Peyer's patch (tissue), 4 donors: ENCODE measurements around the gene THBD.

Experiments
- CTCF ChIP-seq, 6 experiments: fragments of 450-650 bp in 4 of 6; fragments of 200-600 bp in 2 of 6; sonication (generic) in 1 of 6; IDR thresholded peaks; one replicate each; pipeline ENCODE4 v1.5.1; 2017 to 2019; ENCODE audit warnings: antibody characterized with exemption in 6 of 6, mild to moderate bottlenecking in 3 of 6, moderate library complexity in 1 of 6
- POLR2A ChIP-seq, 2 donors: fragments of 450-650 bp; IDR thresholded peaks; one replicate each; pipeline ENCODE4 v1.5.1; 2017; ENCODE audit warnings: antibody characterized with exemption in 2 of 2, mild to moderate bottlenecking in 2 of 2, moderate library complexity in 2 of 2

GRCh38 chr20:23079926-23080325 lies 30.5 kb upstream of the THBD start:
- TF ChIP-seq POLR2A (IDR thresholded peaks at IDR 0.05): no peak
- TF ChIP-seq CTCF (IDR thresholded peaks at IDR 0.05): no peak
